Neural crest cell (in vitro differentiated cells): Measurements from ENCODE around the gene PVR. TPM values are rescaled to one million over a fixed set of nuclear protein-coding genes. Genes with fewer than 3 reads are reported as not detected.
A peak's percentile ranks its signal among the peaks of the same experiment; 100 is the strongest.
"Not testable (repeated sequence)": the region's sequence is repeated elsewhere in the genome, so short reads cannot be mapped to it uniquely, and the experiment has no call there.

Experiments
- DNase-seq: peaks from one replicate; pipeline ENCODE4 v3.0.0; 2021; ENCODE audit warnings: low read depth, mixed read lengths, low spot score
- H3K27ac Mint-ChIP-seq: one replicate; pipeline ENCODE4 v1.8.0; 2021; ENCODE audit warnings: mild to moderate bottlenecking, mixed read lengths; ENCODE audit not compliant: unreplicated experiment
- H3K27me3 Mint-ChIP-seq: 2 replicates; pipeline ENCODE4 v1.8.0; 2021; ENCODE audit warnings: low read depth, mild to moderate bottlenecking, mixed read lengths
- H3K36me3 Mint-ChIP-seq: 2 replicates; pipeline ENCODE4 v1.8.0; 2021; ENCODE audit warnings: low read depth, mild to moderate bottlenecking, mixed read lengths
- H3K4me1 Mint-ChIP-seq: 2 replicates; pipeline ENCODE4 v1.8.0; 2021; ENCODE audit warnings: mixed read lengths
- H3K4me3 Mint-ChIP-seq: one replicate; pipeline ENCODE4 v1.8.0; 2021; ENCODE audit warnings: mild to moderate bottlenecking, mixed read lengths
- H3K9me3 Mint-ChIP-seq: 2 replicates; pipeline ENCODE4 v1.8.0; 2021; ENCODE audit warnings: mixed read lengths
- total RNA-seq: library from RNA; stranded (reverse); gene quantifications from 2 replicates; pipeline ENCODE4 v1.2.1, GENCODE V29; 2021
- TF ChIP-seq, protein P1 (sequence below): fragments of 200-600 bp; sonication (generic); conservative IDR thresholded peaks from 2 replicates; pipeline ENCODE4 v1.5.0; 2021; ENCODE audit warnings: antibody characterized with exemption, mild to moderate bottlenecking

PVR gene
- total RNA-seq, 1 donor from 2014 or later: 20.4 TPM

DNA sequence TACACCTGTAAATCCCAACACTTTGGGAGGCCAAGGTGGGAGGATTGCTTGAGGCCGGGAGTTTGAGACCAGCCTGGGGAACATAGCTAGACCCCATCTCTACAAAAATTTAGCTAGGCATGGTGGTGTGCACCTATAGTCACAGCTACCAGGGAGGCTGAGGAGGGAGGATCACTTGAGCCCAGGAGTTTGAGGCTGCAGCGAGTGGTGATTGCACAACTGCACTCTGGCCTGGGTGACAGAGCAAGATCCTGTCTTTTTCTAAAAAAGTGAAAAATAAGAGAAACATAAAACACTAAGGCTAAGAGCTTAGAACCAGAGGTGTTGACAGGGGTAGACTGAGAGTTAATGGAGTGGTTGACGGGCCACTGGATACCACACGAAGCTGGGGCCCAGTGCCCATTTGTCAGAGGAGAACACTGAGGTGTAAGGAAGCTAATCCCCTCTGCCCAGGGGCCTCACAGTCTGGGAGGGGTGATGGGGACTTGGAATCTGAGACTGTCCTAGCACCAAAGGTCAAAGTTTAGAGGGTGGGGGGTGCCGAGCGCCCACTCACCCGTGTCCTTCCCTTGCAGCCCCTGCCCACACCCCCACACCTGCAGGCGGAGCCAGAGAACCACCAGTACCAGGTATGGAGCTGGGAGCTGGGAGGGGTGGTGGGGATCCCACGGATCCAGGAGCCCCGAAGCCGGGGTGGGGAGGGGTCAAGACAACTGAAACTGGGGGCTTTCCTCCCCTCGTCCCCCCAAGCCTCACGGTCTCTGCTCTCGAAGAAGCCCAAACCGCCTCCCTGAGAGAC lies 38.5 kb downstream of the PVR start:
- no peak for DNase-seq
- Mint-ChIP-seq H3K36me3 (no peaks in the 10 kb centered on the region), H3K9me3 (no peaks in the 10 kb centered on the region), H3K27me3 (no peaks in the 10 kb centered on the region), H3K27ac (peak overlapping the region; percentile 43), H3K4me1 (peaks cover 10% of the 10 kb centered on the region), H3K4me3 (no peak overlapping the region)
- TF ChIP-seq, protein P1, sequence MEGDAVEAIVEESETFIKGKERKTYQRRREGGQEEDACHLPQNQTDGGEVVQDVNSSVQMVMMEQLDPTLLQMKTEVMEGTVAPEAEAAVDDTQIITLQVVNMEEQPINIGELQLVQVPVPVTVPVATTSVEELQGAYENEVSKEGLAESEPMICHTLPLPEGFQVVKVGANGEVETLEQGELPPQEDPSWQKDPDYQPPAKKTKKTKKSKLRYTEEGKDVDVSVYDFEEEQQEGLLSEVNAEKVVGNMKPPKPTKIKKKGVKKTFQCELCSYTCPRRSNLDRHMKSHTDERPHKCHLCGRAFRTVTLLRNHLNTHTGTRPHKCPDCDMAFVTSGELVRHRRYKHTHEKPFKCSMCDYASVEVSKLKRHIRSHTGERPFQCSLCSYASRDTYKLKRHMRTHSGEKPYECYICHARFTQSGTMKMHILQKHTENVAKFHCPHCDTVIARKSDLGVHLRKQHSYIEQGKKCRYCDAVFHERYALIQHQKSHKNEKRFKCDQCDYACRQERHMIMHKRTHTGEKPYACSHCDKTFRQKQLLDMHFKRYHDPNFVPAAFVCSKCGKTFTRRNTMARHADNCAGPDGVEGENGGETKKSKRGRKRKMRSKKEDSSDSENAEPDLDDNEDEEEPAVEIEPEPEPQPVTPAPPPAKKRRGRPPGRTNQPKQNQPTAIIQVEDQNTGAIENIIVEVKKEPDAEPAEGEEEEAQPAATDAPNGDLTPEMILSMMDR: no peak

DNA sequence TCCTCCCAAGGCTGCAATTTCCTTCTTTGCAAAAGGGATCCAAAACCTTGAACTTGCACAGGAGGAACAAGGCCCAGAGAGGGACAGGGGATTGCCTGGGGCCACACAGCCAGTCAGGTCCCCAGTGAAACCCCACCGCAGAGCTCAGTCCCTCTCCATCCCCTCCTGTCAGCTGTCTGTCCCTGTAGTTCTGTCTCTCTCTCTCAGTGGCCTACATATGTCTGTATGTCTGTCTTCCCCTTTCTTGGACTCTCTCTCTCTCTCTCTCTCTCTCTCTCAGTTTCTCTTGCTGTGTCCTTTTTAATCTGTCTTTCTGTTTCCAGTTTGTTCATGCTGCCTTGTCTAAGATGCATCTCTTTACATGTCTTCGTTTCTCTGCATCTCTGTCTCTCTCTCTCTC lies 39.1 kb downstream of the PVR start:
- Mint-ChIP-seq H3K27ac (no peak overlapping the region), H3K4me1 (peaks cover 5% of the 10 kb centered on the region), H3K27me3 (no peaks in the 10 kb centered on the region), H3K36me3 (no peaks in the 10 kb centered on the region), H3K9me3 (no peaks in the 10 kb centered on the region), H3K4me3 (no peak overlapping the region)
- DNase-seq: no peak
- TF ChIP-seq, protein P1: no peak

DNA sequence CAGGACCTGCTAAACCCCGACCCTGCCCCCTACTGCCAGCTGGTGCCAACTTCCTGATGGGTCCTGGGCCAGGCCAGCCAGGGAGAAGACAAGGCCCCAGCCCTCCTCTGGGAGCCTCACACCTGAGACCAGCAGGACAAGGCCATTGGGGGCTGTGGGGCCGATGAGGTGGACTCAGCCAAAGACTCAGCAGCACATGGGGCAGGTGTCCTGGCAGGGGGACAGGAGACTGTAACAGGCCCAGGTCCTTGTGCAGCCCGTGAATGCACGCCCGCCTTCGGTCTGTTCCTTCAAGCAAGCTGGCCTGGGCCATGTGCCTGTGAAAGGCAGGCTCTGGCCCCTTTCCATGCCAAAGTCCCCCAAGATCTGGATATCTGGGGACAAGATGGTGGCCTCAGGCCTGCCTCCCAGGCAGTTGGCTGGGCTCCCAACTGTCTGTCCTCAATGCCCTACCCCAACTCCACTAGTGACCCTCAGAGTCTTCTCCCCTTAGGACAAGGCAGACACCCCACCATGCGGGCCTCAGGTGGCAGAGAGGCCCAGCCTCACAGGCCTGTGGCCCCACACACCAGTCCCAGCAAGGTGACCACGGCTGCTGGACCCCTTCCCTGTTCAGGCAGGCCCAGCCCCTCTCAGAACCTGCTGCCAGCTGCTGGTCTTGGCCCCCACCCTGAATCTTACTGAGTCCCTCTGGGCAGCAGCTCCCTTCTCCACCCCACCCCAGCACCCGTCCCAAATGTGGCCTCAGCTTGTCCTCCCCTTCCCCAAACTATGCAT lies 39.9 kb downstream of the PVR start:
- Mint-ChIP-seq H3K27ac (no peak overlapping the region), H3K9me3 (no peaks in the 10 kb centered on the region), H3K4me1 (peaks cover 5% of the 10 kb centered on the region), H3K36me3 (no peaks in the 10 kb centered on the region), H3K4me3 (no peak overlapping the region), H3K27me3 (no peaks in the 10 kb centered on the region)
- DNase-seq: no peak
- TF ChIP-seq, protein P1: no peak

DNA sequence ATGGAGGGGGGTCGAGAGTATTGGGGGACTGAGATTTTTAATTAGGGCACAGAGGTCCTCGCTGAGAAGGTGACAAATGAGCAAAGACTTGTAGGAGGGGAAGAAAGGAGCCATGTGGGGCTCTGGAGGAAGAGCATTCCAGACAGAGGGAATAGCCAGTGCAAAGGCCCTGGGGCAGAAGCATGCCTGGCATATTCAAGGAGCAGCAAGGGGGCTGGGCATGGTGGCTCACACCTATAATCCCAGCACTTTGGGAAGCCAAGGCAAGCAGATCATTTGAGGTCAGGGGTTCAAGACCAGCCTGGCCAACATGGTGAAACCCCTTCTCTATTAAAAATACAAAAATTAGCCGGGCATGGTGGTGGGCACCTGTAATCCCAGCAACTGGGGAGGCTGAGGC lies 40.7 kb downstream of the PVR start:
- not testable (repeated sequence) for H3K9me3 Mint-ChIP-seq, H3K4me1 Mint-ChIP-seq, H3K36me3 Mint-ChIP-seq, H3K4me3 Mint-ChIP-seq, H3K27me3 Mint-ChIP-seq, DNase-seq
- peak overlapping the region; percentile 19 for H3K27ac Mint-ChIP-seq

DNA sequence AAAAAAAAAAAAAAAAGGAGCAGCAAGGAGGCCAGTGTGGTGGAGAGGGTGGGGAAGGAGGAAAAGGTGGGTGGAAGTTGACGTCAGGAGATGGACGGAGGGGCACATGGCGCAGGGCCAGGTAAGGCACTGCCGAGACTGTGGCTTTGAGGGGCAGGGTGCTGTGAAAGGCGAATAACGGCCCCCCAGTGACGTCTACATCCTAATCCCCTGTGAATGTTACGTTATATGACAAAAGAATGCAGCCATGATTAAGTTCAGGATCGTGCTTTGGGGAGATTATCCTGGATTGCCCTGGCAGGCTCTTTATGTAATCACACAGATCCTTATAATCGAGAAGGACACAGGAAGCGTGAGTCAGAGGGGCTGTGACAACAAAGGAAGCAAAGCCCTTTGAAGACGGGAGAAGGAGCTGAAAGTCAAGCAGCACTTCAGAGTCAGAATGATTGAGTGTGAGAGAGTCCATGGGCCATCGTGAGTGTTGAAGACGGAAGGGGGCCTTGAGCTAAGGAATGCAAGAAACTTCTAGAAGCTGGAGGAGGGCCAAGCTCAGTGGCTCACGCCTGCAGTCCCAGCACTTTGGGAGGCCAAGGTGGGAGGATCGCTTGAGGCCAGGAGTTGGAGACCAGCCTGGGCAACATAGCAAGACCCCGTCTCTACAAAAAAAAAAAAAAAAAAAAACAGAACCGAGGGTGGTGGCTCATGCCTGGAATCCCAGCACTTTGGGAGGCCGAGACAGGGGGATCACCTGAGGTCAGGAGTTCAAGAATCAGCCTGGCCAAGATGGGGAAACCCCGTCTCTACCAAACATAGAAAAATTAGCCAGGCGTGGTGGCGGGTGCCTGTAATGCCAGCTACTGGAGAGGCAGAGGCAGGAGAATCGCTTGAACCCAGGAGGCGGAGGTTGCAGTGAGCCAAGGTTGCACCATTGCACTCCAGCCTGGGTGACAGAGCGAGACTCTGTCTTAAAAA lies 41.5 kb downstream of the PVR start:
- H3K27ac Mint-ChIP-seq: peak overlapping the region; percentile 78
- H3K36me3 Mint-ChIP-seq: no peaks in the 10 kb centered on the region
- no peak overlapping the region for H3K4me3 Mint-ChIP-seq
- DNase-seq: no peak
- H3K27me3 Mint-ChIP-seq: no peaks in the 10 kb centered on the region
- TF ChIP-seq, protein P1: no peak
- peaks cover 5% of the 10 kb centered on the region for H3K4me1 Mint-ChIP-seq
- no peaks in the 10 kb centered on the region for H3K9me3 Mint-ChIP-seq
